HS-27A (cell line): ENCODE data around the gene HBQ1.
"Not testable (repeated sequence)": the region's sequence is repeated elsewhere in the genome, so short reads cannot be mapped to it uniquely, and the experiment has no call there.

Experiments used
- DNase-seq: peaks from one replicate; pipeline ENCODE4 v3.0.0-alpha.2; 2012; ENCODE audit warnings: low read depth, missing footprints

Gene HBQ1

GRCh38 chr16:176006-176405 is 4.3 kb upstream of the HBQ1 start:
- DNase-seq: not testable (repeated sequence)

GRCh38 chr16:176477-177382 is 3.5 kb upstream of the HBQ1 start, which contains the start of gene HBA1:
HBA1 (plus strand) TSS chr16:176680; CDS start chr16:176717, 37 bp downstream.
- DNase-seq: not testable (repeated sequence)

- no peak for DNase-seq
These were observed 2.9 kb upstream of the HBQ1 start for GRCh38 chr16:177394-177822.

- DNase-seq: no peak
These were observed 2.1 kb upstream of the HBQ1 start for GRCh38 chr16:177981-178667.

- no peak for DNase-seq
These were observed 1.6 kb upstream of the HBQ1 start for GRCh38 chr16:178668-179015.

GRCh38 chr16:179211-180092 is 807 bp upstream of the HBQ1 start:
- DNase-seq: no peak

- DNase-seq: no peak
These were observed 664 bp downstream of the HBQ1 start for GRCh38 chr16:180681-181564.

GRCh38 chr16:181565-182021 is 1.3 kb downstream of the HBQ1 start:
- DNase-seq: no peak

GRCh38 chr16:183005-183404 is 2.7 kb downstream of the HBQ1 start:
- DNase-seq: no peak

GRCh38 chr16:185213-185612 is 5.0 kb downstream of the HBQ1 start:
- no peak for DNase-seq

- no peak for DNase-seq
These were observed 5.4 kb downstream of the HBQ1 start for GRCh38 chr16:185691-186090.

- DNase-seq: no peak
These were observed 7.1 kb downstream of the HBQ1 start for GRCh38 chr16:187330-187729.

GRCh38 chr16:188674-189073 is 8.4 kb downstream of the HBQ1 start:
- no peak for DNase-seq

GRCh38 chr16:189604-190186 is 9.4 kb downstream of the HBQ1 start:
- no peak for DNase-seq

- no peak for DNase-seq
These were observed 11.6 kb downstream of the HBQ1 start for GRCh38 chr16:191831-192230.

GRCh38 chr16:192686-193085 is 12.4 kb downstream of the HBQ1 start:
- DNase-seq: no peak

- DNase-seq: no peak
These were observed 13.2 kb downstream of the HBQ1 start for GRCh38 chr16:193441-193840.

- DNase-seq: no peak
These were observed 14.3 kb downstream of the HBQ1 start for GRCh38 chr16:194516-194915.

GRCh38 chr16:200388-200787 is 20.1 kb downstream of the HBQ1 start:
- peak; percentile 5 for DNase-seq

- no peak for DNase-seq
These were observed 23.0 kb downstream of the HBQ1 start for GRCh38 chr16:203246-203645.

- not testable (repeated sequence) for DNase-seq
These were observed 23.8 kb downstream of the HBQ1 start for GRCh38 chr16:204046-204445.
